K562 (cell line): ENCODE results near the gene CHPF. TPM values are rescaled to one million over a fixed set of nuclear protein-coding genes. Genes with fewer than 3 reads are reported as not detected.
A peak's percentile ranks its signal among the peaks of the same experiment; 100 is the strongest.

Source experiments
- CBFA2T3 ChIP-seq: fragments of 450-650 bp; IDR thresholded peaks from 2 replicates; pipeline ENCODE4 v1.6.1; 2017
- CGGBP1 ChIP-seq: fragments of 250-450 bp; sonication (Bioruptor Pico); IDR thresholded peaks from 2 replicates; pipeline ENCODE4 v1.9.0; 2021; ENCODE audit warnings: mild to moderate bottlenecking
- FIP1L1 ChIP-seq: fragments of 200-400 bp; formaldehyde crosslinking; IDR thresholded peaks from 2 replicates; pipeline ENCODE4 v1.6.1; 2018; ENCODE audit warnings: mild to moderate bottlenecking, low read depth, low read length; ENCODE audit not compliant: poor library complexity, severe bottlenecking
- FOXA3 ChIP-seq, 2 experiments: fragments of 450-650 bp in 1 of 2; sonication (generic) in 1 of 2; formaldehyde crosslinking; IDR thresholded peaks in 1 of 2; conservative IDR thresholded peaks in 1 of 2; 2 replicates each; pipeline versions ENCODE4 v1.4.0 to v1.8.0; 2020 to 2022; ENCODE audit warnings: mild to moderate bottlenecking in 2 of 2, missing genetic modification reagents in 1 of 2
- FOXJ3 ChIP-seq: sonication (generic); formaldehyde crosslinking; IDR thresholded peaks from 2 replicates; pipeline ENCODE4 v1.4.0; 2020; ENCODE audit warnings: mild to moderate bottlenecking, missing genetic modification reagents
- HIVEP1 ChIP-seq: fragments of 250-450 bp; sonication (Bioruptor Pico); IDR thresholded peaks from 2 replicates; pipeline ENCODE4 v1.4.0; 2020; ENCODE audit warnings: mild to moderate bottlenecking
- HMBOX1 ChIP-seq: sonication (generic); IDR thresholded peaks from 2 replicates; pipeline ENCODE4 v1.6.1; 2016
- KDM2B ChIP-seq: fragments of 250-450 bp; sonication (Bioruptor Pico); IDR thresholded peaks from 2 replicates; pipeline ENCODE4 v1.8.0; 2021; ENCODE audit warnings: mild to moderate bottlenecking, moderate library complexity
- MECOM ChIP-seq: fragments of 250-450 bp; sonication (Bioruptor Pico); IDR thresholded peaks from 2 replicates; pipeline ENCODE4 v1.8.0; 2022; ENCODE audit warnings: inconsistent platforms
- NELFE ChIP-seq: IDR thresholded peaks from 2 replicates; pipeline ENCODE4 v1.6.1; 2011; ENCODE audit warnings: mild to moderate bottlenecking; ENCODE audit not compliant: insufficient read depth, insufficient read length
- PKNOX1 ChIP-seq: fragments of 450-650 bp; IDR thresholded peaks from 2 replicates; pipeline ENCODE4 v1.6.1; 2016
- PRPF4 ChIP-seq: fragments of 200-400 bp; formaldehyde crosslinking; IDR thresholded peaks from one replicate; pipeline ENCODE4 v1.6.1; 2017; ENCODE audit warnings: low read length, low read depth, mild to moderate bottlenecking; ENCODE audit not compliant: insufficient read depth, poor library complexity, severe bottlenecking
- RBM17 ChIP-seq: fragments of 200-400 bp; formaldehyde crosslinking; IDR thresholded peaks from 2 replicates; pipeline ENCODE4 v1.6.1; 2017; ENCODE audit warnings: low read depth, mild to moderate bottlenecking, low read length, borderline replicate concordance
- SP1 ChIP-seq: sonication (generic); formaldehyde crosslinking; IDR thresholded peaks from 2 replicates; pipeline ENCODE4 v1.8.1; 2022; ENCODE audit warnings: mild to moderate bottlenecking, missing genetic modification reagents
- SRSF7 ChIP-seq: fragments of 200-400 bp; formaldehyde crosslinking; optimal IDR thresholded peaks from 2 replicates; pipeline ENCODE3; 2017; ENCODE audit warnings: mild to moderate bottlenecking, low read depth, low read length
- TFAP4 ChIP-seq: sonication (generic); formaldehyde crosslinking; IDR thresholded peaks from 2 replicates; pipeline ENCODE4 v1.8.0; 2022; ENCODE audit warnings: missing genetic modification reagents, mild to moderate bottlenecking, moderate library complexity, borderline replicate concordance
- YY1 ChIP-seq, 3 experiments: IDR thresholded peaks; 2 replicates each; pipeline ENCODE4 v1.6.1; 2011; ENCODE audit warnings: low read length in 2 of 3, mild to moderate bottlenecking in 2 of 3, moderate library complexity in 2 of 3, borderline replicate concordance in 1 of 3, control low read depth in 1 of 3, low read depth in 1 of 3; ENCODE audit not compliant: insufficient read depth in 3 of 3, insufficient replicate concordance in 2 of 3, control insufficient read depth in 1 of 3, insufficient read length in 1 of 3; ENCODE audit errors: extremely low read depth in 1 of 3
- ZNF512 ChIP-seq: IDR thresholded peaks from 2 replicates; pipeline ENCODE4 v1.6.1; 2016; ENCODE audit warnings: missing genetic modification characterization, missing compliant biosample characterization
- polyA plus RNA-seq, 8 experiments: library from polyadenylated mRNA; depleted of rRNA in 4 of 8; stranded (reverse) in 5 of 8; unstranded in 3 of 8; fragments of >200 nt; fragmentation: Nextera tagmentation in 2 of 8; fragmentation: Illumina TruSeq in 1 of 8; extraction: Ambion mirVana in 2 of 8; extraction: Trizol in 1 of 8; gene quantifications; 2 replicates each; pipeline versions ENCODE4 v1.2.1 to v1.2.3, GENCODE V29; 2011 to 2014; ENCODE audit warnings: inconsistent platforms in 1 of 8, missing spikeins in 1 of 8
- total RNA-seq, 7 experiments: library from RNA; depleted of rRNA in 6 of 7; stranded (reverse); fragments of >200 nt in 6 of 7; fragmentation: Illumina TruSeq in 2 of 7; extraction: Trizol in 2 of 7; gene quantifications; 2 replicates each; pipeline versions ENCODE4 v1.2.1 to v1.2.3, GENCODE V29; 2011 to 2021; ENCODE audit warnings: low replicate concordance in 1 of 7

The CHPF gene
- total and polyA plus RNA-seq, 9 of the 15 experiments (the other 6 are each of a cell fraction or from before 2014, with no cell fraction given), result 0.15 to 57.2 (median 7.9) TPM

GRCh38 chr2:219551441-219552381, 8.1 kb upstream of the CHPF start (continued):
- TF ChIP-seq ZNF512 (tag) (no peak), TFAP4 (CRISPR knock-in tag) (peak; percentile 4; the same call in 1 of the 2 replicates), SP1 (CRISPR knock-in tag) (no peak), CBFA2T3 (peak; percentile 48), FOXJ3 (CRISPR knock-in tag) (no peak), PKNOX1 (no peak), HMBOX1 (no peak), CGGBP1 (CRISPR knock-in tag) (no peak), SRSF7 (no peak), FOXA3 (CRISPR knock-in tag; conservative IDR thresholded peaks at IDR 0.05 in 1 of 2, IDR thresholded peaks at IDR 0.05 in 1 of 2) (no peak), MECOM (CRISPR knock-in tag) (no peak), RBM17 (no peak), HIVEP1 (CRISPR knock-in tag) (no peak), KDM2B (0 out of 2 replicates have a peak, but pooled peaks have one; percentile 28), YY1 (IDR thresholded peaks at IDR 0.05; ENCODE audit: borderline replicate concordance in 1 of 3, control insufficient read depth in 1 of 3, extremely low read depth in 1 of 3, insufficient read depth in 3 of 3, insufficient read length in 1 of 3, insufficient replicate concordance in 2 of 3, low read depth in 1 of 3, low read length in 2 of 3) (no peak), NELFE (no peak), PRPF4 (no peak), FIP1L1 (no peak)
